HEK293 (cell line): ENCODE measurements around the gene POU2AF1.

Experiments used
- ATF2 ChIP-seq: fragments of 450-650 bp; formaldehyde crosslinking; IDR thresholded peaks from 2 replicates; pipeline ENCODE4 v1.5.1; 2016; ENCODE audit warnings: missing biosample characterization, missing genetic modification characterization, low read depth
- CTCF ChIP-seq: fragments of 450-650 bp; formaldehyde crosslinking; IDR thresholded peaks from 2 replicates; pipeline ENCODE4 v1.5.1; 2016; ENCODE audit warnings: missing biosample characterization, missing genetic modification characterization
- MYNN ChIP-seq: fragments of 450-650 bp; formaldehyde crosslinking; IDR thresholded peaks from 2 replicates; pipeline ENCODE4 v1.5.1; 2016; ENCODE audit warnings: missing biosample characterization, missing genetic modification characterization, borderline replicate concordance
- REST ChIP-seq: fragments of 450-650 bp; formaldehyde crosslinking; IDR thresholded peaks from 2 replicates; pipeline ENCODE4 v1.5.1; 2016; ENCODE audit warnings: missing biosample characterization, missing genetic modification characterization
- ZNF112 ChIP-seq: fragments of 450-650 bp; formaldehyde crosslinking; IDR thresholded peaks from 2 replicates; pipeline ENCODE4 v1.5.0; 2017; ENCODE audit warnings: missing biosample characterization, missing genetic modification characterization
- ZNF121 ChIP-seq: fragments of 450-650 bp; formaldehyde crosslinking; IDR thresholded peaks from 2 replicates; pipeline ENCODE4 v1.5.1; 2016; ENCODE audit warnings: missing biosample characterization, missing genetic modification characterization
- ZNF138 ChIP-seq: fragments of 450-650 bp; formaldehyde crosslinking; IDR thresholded peaks from 2 replicates; pipeline ENCODE4 v1.5.1; 2016; ENCODE audit warnings: missing biosample characterization, missing genetic modification characterization, borderline replicate concordance
- ZNF223 ChIP-seq: fragments of 450-650 bp; formaldehyde crosslinking; IDR thresholded peaks from 2 replicates; pipeline ENCODE4 v1.5.1; 2016; ENCODE audit warnings: missing biosample characterization, missing genetic modification characterization
- ZNF302 ChIP-seq: fragments of 450-650 bp; formaldehyde crosslinking; IDR thresholded peaks from 2 replicates; pipeline ENCODE4 v1.5.1; 2016; ENCODE audit warnings: missing biosample characterization, missing genetic modification characterization, low read depth
- ZNF311 ChIP-seq: fragments of 450-650 bp; formaldehyde crosslinking; IDR thresholded peaks from 2 replicates; pipeline ENCODE4 v1.5.1; 2017; ENCODE audit warnings: missing biosample characterization, missing genetic modification characterization, borderline replicate concordance
- ZNF335 ChIP-seq: fragments of 450-650 bp; formaldehyde crosslinking; conservative IDR thresholded peaks from 2 replicates; pipeline ENCODE4 v1.5.1; 2016; ENCODE audit warnings: missing biosample characterization, missing genetic modification characterization
- ZNF433 ChIP-seq: fragments of 450-650 bp; formaldehyde crosslinking; IDR thresholded peaks from 2 replicates; pipeline ENCODE4 v1.5.1; 2016; ENCODE audit warnings: missing biosample characterization, missing genetic modification characterization, low read depth
- TF ChIP-seq, protein P1 (sequence below): fragments of 450-650 bp; formaldehyde crosslinking; IDR thresholded peaks from 2 replicates; pipeline ENCODE4 v1.5.1; 2016; ENCODE audit warnings: missing biosample characterization, missing genetic modification characterization

GRCh38 chr11:111370902-111371578 lies 8.0 kb downstream of the POU2AF1 start:
- TF ChIP-seq ZNF302 = no peak
- TF ChIP-seq, protein P1, sequence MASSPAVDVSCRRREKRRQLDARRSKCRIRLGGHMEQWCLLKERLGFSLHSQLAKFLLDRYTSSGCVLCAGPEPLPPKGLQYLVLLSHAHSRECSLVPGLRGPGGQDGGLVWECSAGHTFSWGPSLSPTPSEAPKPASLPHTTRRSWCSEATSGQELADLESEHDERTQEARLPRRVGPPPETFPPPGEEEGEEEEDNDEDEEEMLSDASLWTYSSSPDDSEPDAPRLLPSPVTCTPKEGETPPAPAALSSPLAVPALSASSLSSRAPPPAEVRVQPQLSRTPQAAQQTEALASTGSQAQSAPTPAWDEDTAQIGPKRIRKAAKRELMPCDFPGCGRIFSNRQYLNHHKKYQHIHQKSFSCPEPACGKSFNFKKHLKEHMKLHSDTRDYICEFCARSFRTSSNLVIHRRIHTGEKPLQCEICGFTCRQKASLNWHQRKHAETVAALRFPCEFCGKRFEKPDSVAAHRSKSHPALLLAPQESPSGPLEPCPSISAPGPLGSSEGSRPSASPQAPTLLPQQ (tag by site-specific recombination) = no peak
- TF ChIP-seq CTCF (tag by site-specific recombination) = no peak
- TF ChIP-seq ZNF112 (tag by site-specific recombination) = no peak
- no peak for TF ChIP-seq ATF2 (tag by site-specific recombination)
- no peak for TF ChIP-seq ZNF138 (tag by site-specific recombination)
- TF ChIP-seq ZNF223 (tag by site-specific recombination) = no peak
- no peak for TF ChIP-seq ZNF311 (tag by site-specific recombination)
- TF ChIP-seq REST (tag by site-specific recombination) = no peak
- TF ChIP-seq ZNF335 = no peak
- TF ChIP-seq MYNN = no peak
- no peak for TF ChIP-seq ZNF121
- no peak for TF ChIP-seq ZNF433 (tag by site-specific recombination)
